ENCODE data around the gene RNF187.

DNA sequence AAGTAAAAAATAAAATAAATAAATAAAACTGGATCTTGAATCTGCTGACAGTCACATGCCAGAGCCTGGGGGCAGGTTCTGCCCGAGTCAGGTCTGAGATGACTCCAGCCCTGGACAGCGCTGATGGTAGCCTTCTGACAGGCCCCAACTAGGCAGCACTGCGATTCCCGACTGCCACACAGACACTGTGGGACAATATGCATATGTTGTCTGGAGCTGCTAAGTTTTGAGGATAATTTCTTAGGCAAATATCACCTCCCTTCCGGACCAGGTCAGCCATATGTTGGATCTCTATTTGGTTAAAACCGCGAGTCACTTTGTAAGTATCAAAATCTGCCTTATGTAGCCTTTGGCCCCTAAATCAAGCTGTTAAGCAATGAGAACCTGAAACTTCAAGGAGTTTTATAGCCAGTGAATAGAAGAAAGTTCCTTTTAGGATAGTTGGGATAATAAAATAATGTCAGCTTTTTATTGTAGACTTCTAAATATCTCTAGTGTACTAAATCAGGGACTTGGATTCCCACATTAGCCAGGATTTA lies 49.7 kb upstream of the RNF187 start:
- TF ChIP-seq, protein P1, sequence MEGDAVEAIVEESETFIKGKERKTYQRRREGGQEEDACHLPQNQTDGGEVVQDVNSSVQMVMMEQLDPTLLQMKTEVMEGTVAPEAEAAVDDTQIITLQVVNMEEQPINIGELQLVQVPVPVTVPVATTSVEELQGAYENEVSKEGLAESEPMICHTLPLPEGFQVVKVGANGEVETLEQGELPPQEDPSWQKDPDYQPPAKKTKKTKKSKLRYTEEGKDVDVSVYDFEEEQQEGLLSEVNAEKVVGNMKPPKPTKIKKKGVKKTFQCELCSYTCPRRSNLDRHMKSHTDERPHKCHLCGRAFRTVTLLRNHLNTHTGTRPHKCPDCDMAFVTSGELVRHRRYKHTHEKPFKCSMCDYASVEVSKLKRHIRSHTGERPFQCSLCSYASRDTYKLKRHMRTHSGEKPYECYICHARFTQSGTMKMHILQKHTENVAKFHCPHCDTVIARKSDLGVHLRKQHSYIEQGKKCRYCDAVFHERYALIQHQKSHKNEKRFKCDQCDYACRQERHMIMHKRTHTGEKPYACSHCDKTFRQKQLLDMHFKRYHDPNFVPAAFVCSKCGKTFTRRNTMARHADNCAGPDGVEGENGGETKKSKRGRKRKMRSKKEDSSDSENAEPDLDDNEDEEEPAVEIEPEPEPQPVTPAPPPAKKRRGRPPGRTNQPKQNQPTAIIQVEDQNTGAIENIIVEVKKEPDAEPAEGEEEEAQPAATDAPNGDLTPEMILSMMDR (conservative IDR thresholded peaks at IDR 0.05; ENCODE audit: low read depth, low read length), result no peak
- no peak for TF ChIP-seq EZH2 (IDR thresholded peaks at IDR 0.05; ENCODE audit: low read length, unreplicated experiment)
- no peak for TF ChIP-seq EZH2phosphoT487 (IDR thresholded peaks at IDR 0.05; ENCODE audit: borderline replicate concordance, low read length)

Measured in PC-3 (cell line).